ENCODE measurements around the gene C1orf87.

- TF ChIP-seq CTCF (conservative IDR thresholded peaks at IDR 0.05; ENCODE audit: low read depth, low read length) (no peak), EZH2 (IDR thresholded peaks at IDR 0.05; ENCODE audit: borderline replicate concordance, low read depth, low read length, poor library complexity, severe bottlenecking) (no peak)
These were observed 24.4 kb downstream of the C1orf87 start for GRCh38 chr1:60049188-60049587.
